Peyer's patch (tissue), 4 donors: ENCODE measurements around the gene KDM2B. TPM values are rescaled to one million over a fixed set of nuclear protein-coding genes. Genes with fewer than 3 reads are reported as not detected.
A peak's percentile ranks its signal among the peaks of the same experiment; 100 is the strongest.

Experiments
- DNase-seq, 3 donors: peaks; one replicate each; pipeline ENCODE4 v3.0.0-alpha.2; 2017 to 2019
- H3K27ac ChIP-seq, 4 donors: fragments of 200-600 bp; sonication (generic); one replicate each; pipeline ENCODE4 v1.5.1; 2016 to 2019
- H3K27me3 ChIP-seq, 2 donors: fragments of 200-600 bp; sonication (generic); one replicate each; pipeline ENCODE4 v1.5.1; 2019
- H3K36me3 ChIP-seq, 3 donors: fragments of 200-600 bp; sonication (generic); one replicate each; pipeline ENCODE4 v1.5.1; 2016 to 2019
- H3K4me1 ChIP-seq, 4 donors: fragments of 200-600 bp; sonication (generic); one replicate each; pipeline ENCODE4 v1.5.1; 2016 to 2019
- H3K4me3 ChIP-seq, 4 donors: fragments of 200-600 bp; sonication (generic); 1 replicate in 3 of 4; 2 replicates in 1 of 4; pipeline ENCODE4 v1.5.1; 2016 to 2019; ENCODE audit warnings: mild to moderate bottlenecking in 1 of 4
- H3K9me3 ChIP-seq, 4 donors: fragments of 200-600 bp; sonication (generic); one replicate each; pipeline ENCODE4 v1.5.1; 2016 to 2019; ENCODE audit warnings: mild to moderate bottlenecking in 1 of 4
- CTCF ChIP-seq, 6 experiments: fragments of 450-650 bp in 4 of 6; fragments of 200-600 bp in 2 of 6; sonication (generic) in 1 of 6; IDR thresholded peaks; one replicate each; pipeline ENCODE4 v1.5.1; 2017 to 2019; ENCODE audit warnings: antibody characterized with exemption in 6 of 6, mild to moderate bottlenecking in 3 of 6, moderate library complexity in 1 of 6
- POLR2A ChIP-seq, 2 donors: fragments of 450-650 bp; IDR thresholded peaks; one replicate each; pipeline ENCODE4 v1.5.1; 2017; ENCODE audit warnings: antibody characterized with exemption in 2 of 2, mild to moderate bottlenecking in 2 of 2, moderate library complexity in 2 of 2
- total RNA-seq, 4 donors: library from RNA; depleted of rRNA; stranded (reverse); fragments of >200 nt; gene quantifications; one replicate each; pipeline ENCODE4 v1.1.0, GENCODE V29; 2016

The KDM2B gene
- total RNA-seq, 4 donors from 2014 or later = 10.0 to 115 (median 33.7) TPM

DNA sequence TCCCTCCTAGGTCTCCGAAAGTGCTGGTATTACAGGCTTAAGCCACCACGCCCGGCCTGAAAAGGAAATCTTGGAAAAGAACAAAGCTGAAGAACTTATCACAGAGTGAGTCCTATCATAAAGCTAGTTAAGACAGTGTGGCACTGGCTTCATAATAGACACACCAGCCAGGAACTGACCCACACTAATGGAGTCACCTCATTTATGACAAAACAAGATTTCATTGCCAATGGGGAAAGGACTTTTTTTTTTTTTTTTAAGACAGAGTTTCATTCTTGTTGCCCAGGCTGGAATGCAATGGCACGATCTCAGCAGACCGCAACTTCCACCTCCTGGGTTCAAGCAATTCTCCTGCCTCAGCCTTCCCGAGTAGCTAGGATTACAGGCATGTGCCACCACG, 15.7 kb downstream of the KDM2B start:
- no peak for DNase-seq
- Histone ChIP-seq H3K27ac (no peak overlapping the region), H3K4me3 (no peak overlapping the region), H3K9me3 (no peaks in the 10 kb centered on the region), H3K4me1 (peaks cover 0 to 5% (median 0%) of the 10 kb centered on the region in 4 donors), H3K27me3 (no peaks in the 10 kb centered on the region), H3K36me3 (no peaks in the 10 kb centered on the region)
- TF ChIP-seq CTCF (IDR thresholded peaks at IDR 0.05) (no peak), POLR2A (IDR thresholded peaks at IDR 0.05) (no peak)

DNA sequence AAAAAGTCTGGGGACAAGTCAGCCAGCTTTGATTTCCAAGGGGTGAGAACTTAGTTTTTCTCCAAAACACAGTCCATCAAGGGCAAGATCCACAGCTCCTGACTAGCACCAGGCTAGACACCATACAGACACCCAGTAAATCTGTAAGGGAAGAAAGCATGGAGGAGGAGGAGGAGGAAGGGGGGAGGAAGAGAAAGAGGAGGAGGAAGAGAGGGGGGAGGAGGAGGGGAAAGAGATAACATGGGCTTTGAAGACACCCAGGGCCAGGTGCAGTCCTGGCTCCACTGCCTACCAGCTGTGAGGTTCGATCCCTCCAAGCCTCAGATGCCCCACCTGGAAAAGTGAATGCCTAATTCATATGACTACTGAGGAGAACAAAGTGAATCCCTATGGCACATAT, 18.3 kb downstream of the KDM2B start:
- no peak for TF ChIP-seq CTCF (IDR thresholded peaks at IDR 0.05)
- no peak for TF ChIP-seq POLR2A (IDR thresholded peaks at IDR 0.05)

DNA sequence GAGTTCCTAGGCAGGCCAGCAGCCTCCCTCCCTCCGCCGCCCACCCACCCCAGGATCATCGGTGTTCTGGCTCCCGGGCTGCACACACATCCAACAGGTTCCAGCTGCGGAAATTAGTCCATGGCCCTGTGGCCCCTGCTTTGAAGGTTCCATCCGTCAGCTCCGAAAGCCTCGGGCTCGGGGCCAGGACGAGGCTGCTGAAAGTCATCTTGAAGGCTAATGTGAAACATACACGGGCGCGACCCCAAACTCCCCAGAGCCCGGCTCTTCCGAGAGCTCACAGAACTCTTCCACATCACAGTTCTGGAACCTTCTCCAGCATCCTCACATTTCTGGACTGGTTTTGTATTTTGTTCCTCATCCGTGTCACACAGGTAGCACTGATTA, 19.8 kb downstream of the KDM2B start:
- TF ChIP-seq POLR2A (IDR thresholded peaks at IDR 0.05) (no peak), CTCF (IDR thresholded peaks at IDR 0.05) (no peak)
- DNase-seq = no peak
- Histone ChIP-seq H3K27ac (peak overlapping the region in 1 of 4 donors; percentile 18), H3K27me3 (no peaks in the 10 kb centered on the region), H3K9me3 (no peaks in the 10 kb centered on the region), H3K4me3 (no peak overlapping the region), H3K36me3 (no peaks in the 10 kb centered on the region), H3K4me1 (no peaks in the 10 kb centered on the region)

More for the DNA sequence above, 18.3 kb downstream of the KDM2B start:
- H3K4me1 ChIP-seq = no peaks in the 10 kb centered on the region
- no peak for DNase-seq
- H3K36me3 ChIP-seq = no peaks in the 10 kb centered on the region
- no peak overlapping the region for H3K4me3 ChIP-seq
- H3K27ac ChIP-seq = no peak overlapping the region
- H3K27me3 ChIP-seq = no peaks in the 10 kb centered on the region
- H3K9me3 ChIP-seq = no peaks in the 10 kb centered on the region

GRCh38 chr12:121560392-121561008, 20.3 kb downstream of the KDM2B start:
- Histone ChIP-seq H3K4me1 (no peaks in the 10 kb centered on the region), H3K27ac (peak overlapping the region in 1 of 4 donors; percentile 18), H3K4me3 (no peak overlapping the region), H3K27me3 (no peaks in the 10 kb centered on the region), H3K9me3 (no peaks in the 10 kb centered on the region), H3K36me3 (no peaks in the 10 kb centered on the region)
- DNase-seq = peak in 1 of 3 donors; percentile 38
- TF ChIP-seq POLR2A (IDR thresholded peaks at IDR 0.05) = no peak
- TF ChIP-seq CTCF (IDR thresholded peaks at IDR 0.05) = no peak

GRCh38 chr12:121558956-121559355, 21.9 kb downstream of the KDM2B start:
- Histone ChIP-seq H3K27me3 (no peaks in the 10 kb centered on the region), H3K9me3 (no peaks in the 10 kb centered on the region), H3K4me1 (no peaks in the 10 kb centered on the region), H3K4me3 (no peak overlapping the region), H3K27ac (no peak overlapping the region), H3K36me3 (no peaks in the 10 kb centered on the region)
- no peak for DNase-seq
- TF ChIP-seq CTCF (IDR thresholded peaks at IDR 0.05) = no peak
- TF ChIP-seq POLR2A (IDR thresholded peaks at IDR 0.05) = no peak
